HEK293T (cell line): Measurements from ENCODE around the gene RGS3.

ENCODE experiments used
- ARNT ChIP-seq: fragments of 450-650 bp; IDR thresholded peaks from 2 replicates; pipeline ENCODE4 v1.6.1; 2017; ENCODE audit warnings: mild to moderate bottlenecking
- FOXM1 ChIP-seq: fragments of 450-650 bp; IDR thresholded peaks from 2 replicates; pipeline ENCODE4 v1.6.1; 2017; ENCODE audit warnings: mild to moderate bottlenecking, borderline replicate concordance
- HDGF ChIP-seq: fragments of 450-650 bp; IDR thresholded peaks from 2 replicates; pipeline ENCODE4 v1.6.1; 2017; ENCODE audit warnings: antibody characterized with exemption, borderline replicate concordance
- ZNF384 ChIP-seq: fragments of 450-650 bp; IDR thresholded peaks from 2 replicates; pipeline ENCODE4 v1.6.1; 2016
- TF ChIP-seq, protein P1 (sequence below): fragments of 450-650 bp; IDR thresholded peaks from 2 replicates; pipeline ENCODE4 v1.6.1; 2016

GRCh38 chr9:113479174-113479621 lies 15.7 kb downstream of the RGS3 start:
- no peak for TF ChIP-seq ZNF384
- TF ChIP-seq FOXM1, result no peak
- TF ChIP-seq, protein P1, sequence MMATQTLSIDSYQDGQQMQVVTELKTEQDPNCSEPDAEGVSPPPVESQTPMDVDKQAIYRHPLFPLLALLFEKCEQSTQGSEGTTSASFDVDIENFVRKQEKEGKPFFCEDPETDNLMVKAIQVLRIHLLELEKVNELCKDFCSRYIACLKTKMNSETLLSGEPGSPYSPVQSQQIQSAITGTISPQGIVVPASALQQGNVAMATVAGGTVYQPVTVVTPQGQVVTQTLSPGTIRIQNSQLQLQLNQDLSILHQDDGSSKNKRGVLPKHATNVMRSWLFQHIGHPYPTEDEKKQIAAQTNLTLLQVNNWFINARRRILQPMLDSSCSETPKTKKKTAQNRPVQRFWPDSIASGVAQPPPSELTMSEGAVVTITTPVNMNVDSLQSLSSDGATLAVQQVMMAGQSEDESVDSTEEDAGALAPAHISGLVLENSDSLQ, result no peak
- no peak for TF ChIP-seq ARNT
- TF ChIP-seq HDGF, result no peak
